Stromal cell of bone marrow (primary cell): ENCODE data around the gene R3HDML.
A peak's percentile ranks its signal among the peaks of the same experiment; 100 is the strongest.

ENCODE experiments used
- DNase-seq: peaks from one replicate; pipeline ENCODE4 v3.0.0-alpha.2; 2012; ENCODE audit warnings: low read depth

Gene R3HDML

GRCh38 chr20:44364068-44364467, 27.2 kb downstream of the R3HDML start:
- DNase-seq = no peak

- no peak for DNase-seq
These were observed 27.9 kb downstream of the R3HDML start for GRCh38 chr20:44364780-44365179.

GRCh38 chr20:44367746-44368145, 30.9 kb downstream of the R3HDML start:
- no peak for DNase-seq

- DNase-seq = no peak
These were observed 33.9 kb downstream of the R3HDML start for GRCh38 chr20:44370639-44371218.

GRCh38 chr20:44382641-44383040, 45.8 kb downstream of the R3HDML start:
- no peak for DNase-seq

GRCh38 chr20:44384423-44385027, 47.7 kb downstream of the R3HDML start:
- DNase-seq = no peak

- DNase-seq = peak; percentile 44
These were observed 51.7 kb downstream of the R3HDML start for GRCh38 chr20:44388466-44389023.

- no peak for DNase-seq
These were observed 53.0 kb downstream of the R3HDML start for GRCh38 chr20:44389871-44390270.

GRCh38 chr20:44390280-44390679, 53.4 kb downstream of the R3HDML start:
- no peak for DNase-seq

- no peak for DNase-seq
These were observed 55.4 kb downstream of the R3HDML start for GRCh38 chr20:44392088-44392775.

- no peak for DNase-seq
These were observed 56.1 kb downstream of the R3HDML start for GRCh38 chr20:44392776-44393607.

- no peak for DNase-seq
These were observed 57.0 kb downstream of the R3HDML start for GRCh38 chr20:44393608-44394451.

- no peak for DNase-seq
These were observed 57.5 kb downstream of the R3HDML start for GRCh38 chr20:44394452-44394701.

GRCh38 chr20:44394702-44395460, 58.0 kb downstream of the R3HDML start:
- no peak for DNase-seq

GRCh38 chr20:44395461-44396340, 58.9 kb downstream of the R3HDML start:
- DNase-seq = no peak

- no peak for DNase-seq
These were observed 59.7 kb downstream of the R3HDML start for GRCh38 chr20:44396369-44397130.

- DNase-seq = no peak
These were observed 61.5 kb downstream of the R3HDML start for GRCh38 chr20:44398335-44398734.

GRCh38 chr20:44399446-44399845, 62.6 kb downstream of the R3HDML start:
- DNase-seq = no peak

- no peak for DNase-seq
These were observed 63.8 kb downstream of the R3HDML start for GRCh38 chr20:44400671-44400969.
